ENCODE measurements around the gene DOK6. TPM values are rescaled to one million over a fixed set of nuclear protein-coding genes. Genes with fewer than 3 reads are reported as not detected.
"Not testable (repeated sequence)": the region's sequence is repeated elsewhere in the genome, so short reads cannot be mapped to it uniquely, and the experiment has no call there.

DOK6 gene
- total and polyA plus RNA-seq, 11 donors: 0.46 to 9.7 (median 2.9) TPM

GRCh38 chr18:69658103-69658502, 257.4 kb downstream of the DOK6 start:
- Histone ChIP-seq H3K27me3 (no peaks in the 10 kb centered on the region), H3K4me1 (peaks cover 0 to 13% (median 0%) of the 10 kb centered on the region in 12 donors), H3K9me3 (no peaks in the 10 kb centered on the region), H3K4me3 (no peak overlapping the region), H3K27ac (no peak overlapping the region), H3K36me3 (no peaks in the 10 kb centered on the region)
- DNase-seq: no peak
- WGBS, 4 donors: 92 to 97% (median 95%) methylated on average over 4 of the region's 4 CpGs
- no peak for ATAC-seq
- intact Hi-C loops (cut with DNase I): no loop called here
- TF ChIP-seq CTCF (IDR thresholded peaks at IDR 0.05): no peak
- no peak for TF ChIP-seq POLR2A (IDR thresholded peaks at IDR 0.05)

- ATAC-seq: no peak
- DNase-seq: no peak
- Histone ChIP-seq H3K9me3 (no peaks in the 10 kb centered on the region), H3K4me3 (no peak overlapping the region), H3K27me3 (no peaks in the 10 kb centered on the region), H3K4me1 (peaks cover 0 to 17% (median 0%) of the 10 kb centered on the region in 12 donors), H3K27ac (no peak overlapping the region), H3K36me3 (no peaks in the 10 kb centered on the region)
- intact Hi-C loops (cut with DNase I): no loop called here
- 61 to 91% (median 79%) methylated on average over 2 of the region's 2 CpGs for WGBS, 4 donors
- TF ChIP-seq CTCF (IDR thresholded peaks at IDR 0.05) (no peak), POLR2A (IDR thresholded peaks at IDR 0.05) (no peak)
Measured at GRCh38 chr18:69658685-69659084, 258.0 kb downstream of the DOK6 start.

GRCh38 chr18:69659142-69659651, 258.5 kb downstream of the DOK6 start:
- no peaks in the 10 kb centered on the region for H3K36me3 ChIP-seq
- intact Hi-C loops (cut with DNase I): no loop called here
- H3K9me3 ChIP-seq: no peaks in the 10 kb centered on the region
- no peak overlapping the region for H3K27ac ChIP-seq
- DNase-seq (no peak), ATAC-seq (no peak)
- no peaks in the 10 kb centered on the region for H3K27me3 ChIP-seq
- 16 to 19% (median 18%) methylated on average over 6 of the region's 6 CpGs for WGBS, 4 donors
- TF ChIP-seq POLR2A (IDR thresholded peaks at IDR 0.05): no peak
- no peak for TF ChIP-seq CTCF (IDR thresholded peaks at IDR 0.05)
- H3K4me3 ChIP-seq: no peak overlapping the region
- peaks cover 0 to 19% (median 0%) of the 10 kb centered on the region in 12 donors for H3K4me1 ChIP-seq

GRCh38 chr18:69662090-69662489, 261.4 kb downstream of the DOK6 start:
- intact Hi-C loops (cut with DNase I): not testable (repeated sequence)

GRCh38 chr18:69664399-69664798, 263.7 kb downstream of the DOK6 start:
- peaks cover 0 to 12% (median 0%) of the 10 kb centered on the region in 12 donors for H3K4me1 ChIP-seq
- no peak for DNase-seq
- no peaks in the 10 kb centered on the region for H3K27me3 ChIP-seq
- no peak for TF ChIP-seq CTCF (IDR thresholded peaks at IDR 0.05)
- TF ChIP-seq POLR2A (IDR thresholded peaks at IDR 0.05): no peak
- no peaks in the 10 kb centered on the region for H3K9me3 ChIP-seq
- intact Hi-C loops (cut with DNase I): no loop called here
- no peak for ATAC-seq
- no peaks in the 10 kb centered on the region for H3K36me3 ChIP-seq
- WGBS, 4 donors: 55 to 65% (median 55%) methylated on average over 3 of the region's 3 CpGs
- H3K4me3 ChIP-seq: no peak overlapping the region
- H3K27ac ChIP-seq: no peak overlapping the region

More at GRCh38 chr18:69662090-69662489, 261.4 kb downstream of the DOK6 start:
- H3K27me3 ChIP-seq, H3K36me3 ChIP-seq, ATAC-seq, H3K9me3 ChIP-seq, H3K4me3 ChIP-seq, DNase-seq, H3K27ac ChIP-seq: not testable (repeated sequence)
- 87 to 91% (median 90%) methylated on average over 5 of the region's 5 CpGs for WGBS, 4 donors
- H3K4me1 ChIP-seq: peaks cover 0 to 19% (median 0%) of the 10 kb centered on the region in 12 donors
